ENCODE measurements around the gene ZBTB6. TPM values are rescaled to one million over a fixed set of nuclear protein-coding genes. Genes with fewer than 3 reads are reported as not detected.

The ZBTB6 gene
- total RNA-seq, 2 donors from 2014 or later, result 9.3 to 11.7 TPM

DNA sequence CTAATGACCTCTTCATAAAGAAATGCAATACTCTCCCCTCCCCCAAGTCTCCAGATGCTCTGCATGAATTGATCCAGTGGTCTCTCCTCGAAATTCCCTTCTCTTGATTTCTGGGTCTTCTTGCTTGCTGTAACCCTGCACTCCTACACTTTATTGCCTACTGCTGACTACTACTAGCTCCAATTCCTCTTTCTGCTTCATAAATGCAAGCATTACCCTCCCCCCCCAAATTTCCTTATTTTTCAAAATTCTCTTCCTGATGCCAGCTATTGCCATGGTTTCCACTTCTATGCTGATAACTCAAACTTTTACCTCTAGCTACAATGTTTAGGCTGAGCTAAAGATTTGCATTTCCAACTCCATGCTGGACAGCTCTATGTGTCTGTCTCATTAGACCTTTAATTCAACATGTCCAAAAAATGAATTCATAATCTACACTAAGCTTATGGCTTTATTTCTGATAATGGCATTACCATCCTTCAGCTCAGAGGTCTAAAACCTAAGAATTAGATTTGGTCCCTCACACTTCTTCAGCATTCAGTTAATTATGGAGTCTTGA lies 16.8 kb upstream of the ZBTB6 start:
- TF ChIP-seq, protein P1, sequence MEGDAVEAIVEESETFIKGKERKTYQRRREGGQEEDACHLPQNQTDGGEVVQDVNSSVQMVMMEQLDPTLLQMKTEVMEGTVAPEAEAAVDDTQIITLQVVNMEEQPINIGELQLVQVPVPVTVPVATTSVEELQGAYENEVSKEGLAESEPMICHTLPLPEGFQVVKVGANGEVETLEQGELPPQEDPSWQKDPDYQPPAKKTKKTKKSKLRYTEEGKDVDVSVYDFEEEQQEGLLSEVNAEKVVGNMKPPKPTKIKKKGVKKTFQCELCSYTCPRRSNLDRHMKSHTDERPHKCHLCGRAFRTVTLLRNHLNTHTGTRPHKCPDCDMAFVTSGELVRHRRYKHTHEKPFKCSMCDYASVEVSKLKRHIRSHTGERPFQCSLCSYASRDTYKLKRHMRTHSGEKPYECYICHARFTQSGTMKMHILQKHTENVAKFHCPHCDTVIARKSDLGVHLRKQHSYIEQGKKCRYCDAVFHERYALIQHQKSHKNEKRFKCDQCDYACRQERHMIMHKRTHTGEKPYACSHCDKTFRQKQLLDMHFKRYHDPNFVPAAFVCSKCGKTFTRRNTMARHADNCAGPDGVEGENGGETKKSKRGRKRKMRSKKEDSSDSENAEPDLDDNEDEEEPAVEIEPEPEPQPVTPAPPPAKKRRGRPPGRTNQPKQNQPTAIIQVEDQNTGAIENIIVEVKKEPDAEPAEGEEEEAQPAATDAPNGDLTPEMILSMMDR (conservative IDR thresholded peaks at IDR 0.05), result no peak
- H3K27me3 Mint-ChIP-seq (ENCODE audit: insufficient read depth), result no peaks in the 10 kb centered on the region
- no peaks in the 10 kb centered on the region for H3K9me3 Mint-ChIP-seq
- peaks cover 5% of the 10 kb centered on the region for H3K36me3 Mint-ChIP-seq (ENCODE audit: low read depth)
- Histone ChIP-seq H3K27ac (ENCODE audit: low read depth, low read length) (no peak overlapping the region), H3K27me3 (ENCODE audit: control insufficient read depth, insufficient read depth, low read length, poor library complexity, severe bottlenecking) (no peaks in the 10 kb centered on the region), H3K4me1 (ENCODE audit: control insufficient read depth, insufficient read depth, low read length) (no peaks in the 10 kb centered on the region), H3K9ac (ENCODE audit: extremely low read depth, low read length, poor library complexity, severe bottlenecking) (no peak overlapping the region), H3K36me3 (ENCODE audit: control insufficient read depth, insufficient read depth, low read length) (no peaks in the 10 kb centered on the region), H3K4me3 (ENCODE audit: low read length) (peak overlapping the region; percentile 99), H3K9me3 (ENCODE audit: control insufficient read depth, low read length) (no peaks in the 10 kb centered on the region)
- H3K4me1 Mint-ChIP-seq, result peaks cover 8% of the 10 kb centered on the region
- no peak overlapping the region for H3K27ac Mint-ChIP-seq
- DNase-seq, result no peak
- 92 to 100% methylated on average over 1 of the region's 1 CpG for WGBS, 2 experiments (ENCODE audit: insufficient coverage in 1 of 2, insufficient read length in 1 of 2)
- H3K4me3 Mint-ChIP-seq, result no peak overlapping the region

DNA sequence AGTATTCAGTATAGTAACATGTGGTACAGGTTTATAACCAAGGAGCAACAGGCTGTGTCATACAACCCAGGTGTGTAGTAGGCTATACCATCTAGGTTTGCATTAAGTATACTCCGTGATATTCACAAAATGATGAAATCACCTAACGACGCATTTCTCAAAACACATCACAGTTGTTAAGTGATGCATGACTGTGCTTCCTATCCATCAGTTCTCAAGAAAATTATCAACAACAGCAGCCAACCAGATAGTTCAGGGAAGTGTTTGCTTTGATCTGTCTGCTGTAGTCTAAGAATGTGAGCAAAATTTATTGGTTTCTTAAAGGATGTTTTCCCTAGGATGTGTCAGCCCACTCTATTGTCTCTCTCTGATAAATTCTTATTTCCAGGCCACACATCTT lies 10.8 kb upstream of the ZBTB6 start:
- Histone ChIP-seq H3K9ac (ENCODE audit: extremely low read depth, low read length, poor library complexity, severe bottlenecking) (no peak overlapping the region), H3K4me3 (ENCODE audit: low read length) (no peak overlapping the region), H3K4me1 (ENCODE audit: control insufficient read depth, insufficient read depth, low read length) (no peaks in the 10 kb centered on the region), H3K27me3 (ENCODE audit: control insufficient read depth, insufficient read depth, low read length, poor library complexity, severe bottlenecking) (no peaks in the 10 kb centered on the region), H3K9me3 (ENCODE audit: control insufficient read depth, low read length) (no peaks in the 10 kb centered on the region), H3K36me3 (ENCODE audit: control insufficient read depth, insufficient read depth, low read length) (peaks cover 20% of the 10 kb centered on the region), H3K27ac (ENCODE audit: low read depth, low read length) (no peak overlapping the region)
- DNase-seq, result no peak
- H3K4me3 Mint-ChIP-seq, result no peak overlapping the region
- H3K27ac Mint-ChIP-seq, result no peak overlapping the region
- no peaks in the 10 kb centered on the region for H3K4me1 Mint-ChIP-seq
- no peaks in the 10 kb centered on the region for H3K9me3 Mint-ChIP-seq
- 89 to 91% methylated on average over 3 of the region's 3 CpGs for WGBS, 2 experiments (ENCODE audit: insufficient coverage in 1 of 2, insufficient read length in 1 of 2)
- peaks cover 13% of the 10 kb centered on the region for H3K36me3 Mint-ChIP-seq (ENCODE audit: low read depth)
- no peaks in the 10 kb centered on the region for H3K27me3 Mint-ChIP-seq (ENCODE audit: insufficient read depth)
- TF ChIP-seq, protein P1 (conservative IDR thresholded peaks at IDR 0.05), result no peak

DNA sequence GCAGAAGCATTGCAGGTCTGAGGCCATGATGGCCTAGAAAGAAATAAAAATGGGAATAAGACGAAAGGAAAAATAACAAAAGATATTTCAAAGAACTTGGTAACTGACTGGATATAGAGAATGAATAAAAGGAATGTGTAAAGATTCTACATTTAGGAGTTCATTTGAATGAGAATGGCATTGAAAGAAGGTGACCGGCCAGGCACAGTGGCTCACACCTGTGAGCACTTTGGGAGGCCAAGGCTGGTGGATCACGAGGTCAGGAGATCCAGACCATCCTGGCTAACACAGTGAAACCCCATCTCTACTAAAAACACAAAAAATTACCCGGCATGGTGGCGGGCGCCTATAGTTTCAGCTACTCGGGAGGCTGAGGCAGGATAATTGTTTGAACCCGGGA lies 9.6 kb upstream of the ZBTB6 start:
- no peak overlapping the region for H3K27ac Mint-ChIP-seq
- H3K36me3 Mint-ChIP-seq (ENCODE audit: low read depth), result peaks cover 19% of the 10 kb centered on the region
- Histone ChIP-seq H3K27me3 (ENCODE audit: control insufficient read depth, insufficient read depth, low read length, poor library complexity, severe bottlenecking) (no peaks in the 10 kb centered on the region), H3K4me1 (ENCODE audit: control insufficient read depth, insufficient read depth, low read length) (no peaks in the 10 kb centered on the region), H3K9ac (ENCODE audit: extremely low read depth, low read length, poor library complexity, severe bottlenecking) (no peak overlapping the region), H3K4me3 (ENCODE audit: low read length) (no peak overlapping the region), H3K9me3 (ENCODE audit: control insufficient read depth, low read length) (no peaks in the 10 kb centered on the region), H3K27ac (ENCODE audit: low read depth, low read length) (no peak overlapping the region), H3K36me3 (ENCODE audit: control insufficient read depth, insufficient read depth, low read length) (peaks cover 32% of the 10 kb centered on the region)
- H3K27me3 Mint-ChIP-seq (ENCODE audit: insufficient read depth), result no peaks in the 10 kb centered on the region
- H3K4me3 Mint-ChIP-seq, result no peak overlapping the region
- H3K4me1 Mint-ChIP-seq, result no peaks in the 10 kb centered on the region
- H3K9me3 Mint-ChIP-seq, result no peaks in the 10 kb centered on the region
- WGBS, 2 experiments (ENCODE audit: insufficient coverage in 1 of 2, insufficient read length in 1 of 2), result 94 to 100% methylated on average over 1 to 8 of the region's 8 CpGs
- TF ChIP-seq, protein P1 (conservative IDR thresholded peaks at IDR 0.05), result no peak
- no peak for DNase-seq

All from endodermal cell (in vitro differentiated cells).